GM12878 (cell line): Measurements from ENCODE around the gene FREY1. TPM values are rescaled to one million over a fixed set of nuclear protein-coding genes. Genes with fewer than 3 reads are reported as not detected.

ENCODE experiments used
- ATAC-seq: fragments of 200-7000 bp; cut with Tn5 transposase; 3 replicates; pipeline ENCODE4 v1.9.1; 2020; ENCODE audit warnings: mild to moderate bottlenecking, moderate library complexity
- BruUV-seq: library from RNA; stranded (reverse); fragments of 400-500 nt; replicated peaks from 2 replicates; lab custom pipeline; 2021; lab: Mats Ljungman, UMichigan
- CTCF ChIA-PET: fragments of 300-600 bp; sonication (Branson Sonifier 250); formaldehyde crosslinking; extraction: SDS; loops from one replicate; lab custom pipeline; 2021; ENCODE audit warnings: inconsistent platforms; lab: Yijun Ruan, JAX
- POLR2A ChIA-PET: fragments of 350-600 bp; formaldehyde crosslinking; extraction: SDS; loops from one replicate; lab custom pipeline; 2021; ENCODE audit warnings: inconsistent platforms; lab: Charles Lee
- RAD21 ChIA-PET: fragments of 300-600 bp; sonication (Branson Sonifier 250); formaldehyde crosslinking; loops from one replicate; lab custom pipeline; 2023; ENCODE audit warnings: antibody characterized with exemption; ENCODE audit not compliant: unreplicated experiment; lab: Charles Lee
- SMC1A ChIA-PET: fragments of 300-600 bp; sonication (Branson Sonifier 250); formaldehyde crosslinking; loops from one replicate; lab custom pipeline; 2023; ENCODE audit not compliant: unreplicated experiment, uncharacterized antibody; lab: Charles Lee
- DNase-seq: peaks from one replicate; pipeline ENCODE4 v3.0.0-alpha.2; 2011; ENCODE audit warnings: low read depth, low spot score
- FAIRE-seq: peaks from 3 replicates; lab custom pipeline; 2011; peaks lifted over from hg19 to GRCh38; lab: Jason Lieb, UNC
- H2AFZ ChIP-seq: 2 replicates; pipeline ENCODE4 v1.6.0; 2011; ENCODE audit warnings: low read depth, low read length, control low read depth; ENCODE audit not compliant: control insufficient read depth
- H3K27ac ChIP-seq: 2 replicates; pipeline ENCODE4 v1.5.1; 2011; ENCODE audit warnings: control low read depth; ENCODE audit not compliant: control insufficient read depth, insufficient read depth
- H3K27me3 ChIP-seq, 2 experiments: replicated peaks in 1 of 2; 2 replicates each; pipeline versions ENCODE4 v1.6.0 to v1.6.1; 2011; ENCODE audit warnings: low read length in 1 of 2; ENCODE audit not compliant: control insufficient read depth in 2 of 2, insufficient read depth in 2 of 2
- H3K36me3 ChIP-seq, 2 experiments: 2 replicates each; pipeline ENCODE4 v1.5.1; 2011; ENCODE audit warnings: low read length in 1 of 2; ENCODE audit not compliant: control insufficient read depth in 2 of 2, insufficient read depth in 2 of 2
- H3K4me1 ChIP-seq: 2 replicates; pipeline ENCODE4 v1.6.1; 2011; ENCODE audit warnings: mild to moderate bottlenecking, low read length, moderate library complexity, mixed read lengths; ENCODE audit not compliant: control insufficient read depth, insufficient read depth
- H3K4me2 ChIP-seq: 2 replicates; pipeline ENCODE4 v1.6.0; 2011; ENCODE audit warnings: control low read depth; ENCODE audit not compliant: control insufficient read depth, insufficient read depth
- H3K4me3 ChIP-seq: fragments of 200-600 bp; sonication (generic); 2 replicates; pipeline ENCODE4 v1.5.1; 2016
- H3K79me2 ChIP-seq: 2 replicates; pipeline ENCODE4 v1.6.0; 2011; ENCODE audit warnings: low read length; ENCODE audit not compliant: control insufficient read depth, insufficient read depth
- H3K9ac ChIP-seq: 2 replicates; pipeline ENCODE4 v1.8.0; 2011; ENCODE audit warnings: low read length, control low read depth, mixed read lengths; ENCODE audit not compliant: control insufficient read depth, insufficient read depth
- H3K9me3 ChIP-seq: replicated peaks from 3 replicates; pipeline ENCODE4 v1.5.1; 2011; ENCODE audit warnings: mild to moderate bottlenecking, low read length; ENCODE audit not compliant: control insufficient read depth, insufficient read depth
- H4K20me1 ChIP-seq: 2 replicates; pipeline ENCODE4 v1.6.0; 2011; ENCODE audit not compliant: control insufficient read depth, insufficient read depth
- EP300 ChIP-seq, 2 experiments: fragments of 150-350 bp in 1 of 2; IDR thresholded peaks; 2 replicates each; pipeline ENCODE4 v1.6.1; 2011 to 2012; ENCODE audit warnings: low read depth in 2 of 2, low read length in 2 of 2, borderline replicate concordance in 1 of 2, improper control_type of control experiment in 1 of 2, inconsistent platforms in 1 of 2; ENCODE audit not compliant: control insufficient read depth in 1 of 2
- ESRRA ChIP-seq: IDR thresholded peaks from 2 replicates; pipeline ENCODE4 v1.6.1; 2012; ENCODE audit warnings: mild to moderate bottlenecking, low read length, improper control_type of control experiment
- ETV6 ChIP-seq, 2 experiments: fragments of 450-650 bp in 1 of 2; IDR thresholded peaks in 1 of 2; conservative IDR thresholded peaks in 1 of 2; 2 replicates each; pipeline ENCODE4 v1.6.1; 2014; ENCODE audit warnings: antibody characterized with exemption in 1 of 2, borderline replicate concordance in 1 of 2, low read depth in 1 of 2, mild to moderate bottlenecking in 1 of 2, moderate library complexity in 1 of 2
- IKZF2 ChIP-seq, 2 experiments: fragments of 450-650 bp; IDR thresholded peaks; 2 replicates each; pipeline ENCODE4 v1.6.1; 2017; ENCODE audit warnings: mild to moderate bottlenecking in 2 of 2, moderate library complexity in 2 of 2
- MXI1 ChIP-seq: fragments of 150-350 bp; IDR thresholded peaks from 2 replicates; pipeline ENCODE4 v1.6.1; 2011; ENCODE audit warnings: low read depth, mild to moderate bottlenecking, inconsistent platforms, low read length, improper control_type of control experiment
- SMAD1 ChIP-seq: fragments of 450-650 bp; IDR thresholded peaks from 2 replicates; pipeline ENCODE4 v1.6.1; 2018; ENCODE audit warnings: mild to moderate bottlenecking, low read depth; ENCODE audit not compliant: partially characterized antibody
- TARDBP ChIP-seq: IDR thresholded peaks from 2 replicates; pipeline ENCODE4 v1.6.1; 2016; ENCODE audit warnings: borderline replicate concordance
- ZBTB11 ChIP-seq: fragments of 450-650 bp; formaldehyde crosslinking; IDR thresholded peaks from 2 replicates; pipeline ENCODE4 v1.5.0; 2022; ENCODE audit warnings: mild to moderate bottlenecking, missing genetic modification characterization
- ZNF207 ChIP-seq: fragments of 450-650 bp; IDR thresholded peaks from 2 replicates; pipeline ENCODE4 v1.6.1; 2014; ENCODE audit warnings: antibody characterized with exemption, mild to moderate bottlenecking, borderline replicate concordance
- WGBS: methylation state at CpG from one replicate; pipeline ENCODE4 v1.1.6; 2016; ENCODE audit warnings: low lambda C conversion rate; ENCODE audit not compliant: insufficient replicate concordance, insufficient coverage; ENCODE audit errors: missing lambda C conversion rate; 5-methylcytosine and 5-hydroxymethylcytosine counted together
- in situ Hi-C: fragments of 300-500 bp; cut with MboI; formaldehyde crosslinking; loops from 9 replicates; pipeline ENCODE4 v1.14.3; 2018; ENCODE audit warnings: mixed read lengths
- intact Hi-C: fragments of 100-400 bp; cut with micrococcal nuclease; formaldehyde crosslinking; loops from one replicate; pipeline ENCODE4 v1.14.2; 2022; ENCODE audit not compliant: unreplicated experiment
- polyA plus RNA-seq, 11 experiments: library from polyadenylated mRNA; depleted of rRNA in 4 of 11; unstranded in 6 of 11; stranded (reverse) in 5 of 11; fragments of >200 nt; fragmentation: Nextera tagmentation in 4 of 11; fragmentation: Illumina TruSeq in 1 of 11; extraction: Ambion mirVana in 4 of 11; extraction: Trizol in 1 of 11; gene quantifications; 1 replicate in 1 of 11; 2 replicates in 10 of 11; pipeline versions ENCODE4 v1.2.1 to v1.2.3, GENCODE V29; 2011 to 2016; ENCODE audit warnings: inconsistent platforms in 2 of 11, missing spikeins in 2 of 11, low read depth in 1 of 11
- total RNA-seq, 4 experiments: library from RNA; depleted of rRNA in 3 of 4; stranded (reverse); fragments of >200 nt in 3 of 4; fragmentation: Illumina TruSeq in 1 of 4; extraction: Trizol in 1 of 4; gene quantifications; 2 replicates each; pipeline versions ENCODE4 v1.2.1 to v1.2.3, GENCODE V29; 2013 to 2021

FREY1 gene
- total and polyA plus RNA-seq, 10 of the 15 experiments (the other 5 are each of a cell fraction or from before 2014, with no cell fraction given) = 0.13 to 1.7 (median 0.39) TPM; not detected in 3

DNA sequence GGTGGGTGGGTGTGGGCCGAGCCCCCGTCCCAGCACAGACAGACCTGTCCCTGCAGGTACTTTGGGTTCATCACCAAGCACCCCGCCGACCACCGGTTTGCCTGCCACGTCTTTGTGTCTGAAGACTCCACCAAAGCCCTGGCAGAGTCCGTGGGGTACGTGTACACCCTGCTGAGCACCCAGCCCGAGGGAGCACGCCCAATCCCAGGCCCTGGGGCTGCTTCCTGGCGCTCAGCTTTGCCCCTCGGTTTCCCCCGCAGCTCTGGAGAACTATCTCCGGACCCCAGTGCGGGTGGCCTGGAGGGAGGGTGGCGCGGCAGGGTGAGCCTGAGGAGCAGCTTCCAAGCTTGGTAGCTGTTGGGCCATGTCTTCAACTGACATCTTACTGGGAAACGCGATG, 2.0 kb downstream of the FREY1 start:
- Histone ChIP-seq H4K20me1 (no peaks in the 10 kb centered on the region), H3K27ac (no peak overlapping the region), H2AFZ (no peak overlapping the region), H3K4me3 (no peak overlapping the region), H3K4me2 (no peak overlapping the region), H3K27me3 (peaks cover 0 to 1% of the 10 kb centered on the region in 2 experiments; a peak in 2 of 4 replicates), H3K9ac (no peak overlapping the region), H3K4me1 (no peaks in the 10 kb centered on the region), H3K36me3 (peaks cover 0 to 3% of the 10 kb centered on the region in 2 experiments; a peak in 2 of 4 replicates), H3K79me2 (no peaks in the 10 kb centered on the region), H3K9me3 (no peaks in the 10 kb centered on the region)
- ATAC-seq (no peak), FAIRE-seq (no peak), DNase-seq (no peak)
- POLR2A ChIA-PET = interaction anchor here (0.6 kb wide), 1 partner anchor 57 kb away, joined by 3 read pairs; no protein-coding TSS in a partner anchor
- CTCF ChIA-PET = no interaction called here
- in situ Hi-C loops = no loop called here
- TF ChIP-seq ZNF207 = no peak
- no peak for TF ChIP-seq EP300 (IDR thresholded peaks at IDR 0.05; ENCODE audit: borderline replicate concordance in 1 of 2, control insufficient read depth in 1 of 2, low read depth in 2 of 2, low read length in 2 of 2)
- TF ChIP-seq TARDBP = no peak
- TF ChIP-seq SMAD1 = no peak
- no peak for TF ChIP-seq ETV6 (conservative IDR thresholded peaks at IDR 0.05 in 1 of 2, IDR thresholded peaks at IDR 0.05 in 1 of 2; ENCODE audit: borderline replicate concordance in 1 of 2, low read depth in 1 of 2)
- no peak for TF ChIP-seq MXI1
- TF ChIP-seq IKZF2 (IDR thresholded peaks at IDR 0.05) = no peak
- no peak for TF ChIP-seq ESRRA
- TF ChIP-seq ZBTB11 = no peak
- intact Hi-C loops = no loop called here
- SMC1A ChIA-PET = no interaction called here
- RAD21 ChIA-PET = no interaction called here
- 54% methylated on average over 19 of the region's 19 CpGs for WGBS
- no TSS peak for BruUV-seq
